ENCODE data around the gene EPN2. TPM values are rescaled to one million over a fixed set of nuclear protein-coding genes. Genes with fewer than 3 reads are reported as not detected.

The EPN2 gene
- total and polyA plus RNA-seq, 7 donors = 11.6 to 36.0 (median 25.3) TPM

DNA sequence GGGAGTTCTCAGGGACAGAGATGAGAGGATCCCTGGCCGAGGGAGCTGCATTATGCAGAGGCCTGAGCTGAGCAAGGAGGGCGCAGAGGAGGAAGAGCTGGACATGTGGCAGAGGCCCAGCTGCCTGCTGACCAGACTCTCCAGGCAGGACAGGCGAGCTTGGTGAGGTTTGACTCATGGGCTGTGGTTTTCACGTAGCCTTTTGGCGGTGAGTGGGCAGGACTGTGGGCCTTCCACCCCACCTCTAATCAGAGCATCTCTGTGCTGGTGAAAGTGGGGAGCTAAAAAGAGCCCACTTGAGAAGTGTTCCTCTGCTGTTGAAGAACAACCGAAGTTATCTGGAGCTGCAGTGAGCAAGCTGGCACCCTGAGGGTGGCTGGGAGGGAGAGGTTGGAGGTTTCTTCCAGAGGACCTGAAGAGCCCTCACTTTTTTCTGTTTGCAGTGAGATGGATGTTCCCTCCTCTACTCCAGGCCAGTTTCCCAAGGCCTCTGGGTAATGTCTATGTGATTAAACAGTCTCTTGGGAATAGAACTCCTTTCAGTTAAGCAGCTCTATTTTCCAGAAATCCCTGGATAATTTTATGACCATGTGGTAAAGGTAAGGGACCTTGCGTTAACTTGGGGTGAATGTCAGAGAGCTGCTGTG lies 11.9 kb downstream of the EPN2 start:
- WGBS, 3 donors = 67 to 85% (median 70%) methylated on average over 7 of the region's 7 CpGs
- intact Hi-C loops (cut with DNase I) = no loop called here
- H3K9me3 ChIP-seq = no peaks in the 10 kb centered on the region
- DNase-seq (peak in 1 of 2 donors; percentile 57), ATAC-seq (peak; percentile 48 to 74 (median 70))
- no peak overlapping the region for H3K4me3 ChIP-seq
- no peaks in the 10 kb centered on the region for H3K36me3 ChIP-seq (ENCODE audit: insufficient read depth in 1 of 2, low read depth in 1 of 2)
- peak overlapping the region; percentile 63 for H3K27ac ChIP-seq
- no peak for TF ChIP-seq CTCF (IDR thresholded peaks at IDR 0.05)
- H3K4me1 ChIP-seq = peaks cover 45% of the 10 kb centered on the region
- no peaks in the 10 kb centered on the region for H3K27me3 ChIP-seq (ENCODE audit: insufficient read depth in 3 of 3, low read length in 2 of 3)

- intact Hi-C loops (cut with DNase I) = no loop called here
- Histone ChIP-seq H3K27me3 (ENCODE audit: insufficient read depth in 3 of 3, low read length in 2 of 3) (no peaks in the 10 kb centered on the region), H3K4me3 (no peak overlapping the region), H3K36me3 (ENCODE audit: insufficient read depth in 1 of 2, low read depth in 1 of 2) (no peaks in the 10 kb centered on the region), H3K27ac (peak overlapping the region; percentile 63), H3K9me3 (no peaks in the 10 kb centered on the region), H3K4me1 (peaks cover 46% of the 10 kb centered on the region)
- no peak for ATAC-seq
- DNase-seq = no peak
- no peak for TF ChIP-seq CTCF (IDR thresholded peaks at IDR 0.05)
- 59 to 65% (median 65%) methylated on average over 7 of the region's 7 CpGs for WGBS, 3 donors
Observed at GRCh38 chr17:19249681-19250080, 12.5 kb downstream of the EPN2 start.

GRCh38 chr17:19250421-19251173 lies 13.4 kb downstream of the EPN2 start:
- no peak overlapping the region for H3K4me3 ChIP-seq
- TF ChIP-seq CTCF (IDR thresholded peaks at IDR 0.05) = no peak
- H3K36me3 ChIP-seq (ENCODE audit: insufficient read depth in 1 of 2, low read depth in 1 of 2) = no peaks in the 10 kb centered on the region
- intact Hi-C loops (cut with DNase I) = no loop called here
- WGBS, 3 donors = 36 to 51% (median 45%) methylated on average over 4 of the region's 4 CpGs
- peak; percentile 68 to 86 (median 77) for ATAC-seq
- H3K27me3 ChIP-seq (ENCODE audit: insufficient read depth in 3 of 3, low read length in 2 of 3) = no peaks in the 10 kb centered on the region
- H3K27ac ChIP-seq = peak overlapping the region; percentile 63
- no peaks in the 10 kb centered on the region for H3K9me3 ChIP-seq
- peaks cover 49% of the 10 kb centered on the region for H3K4me1 ChIP-seq
- peak in 1 of 2 donors; percentile 69 for DNase-seq

- 96 to 100% (median 100%) methylated on average over 1 of the region's 1 CpG for WGBS, 3 donors
- no peaks in the 10 kb centered on the region for H3K9me3 ChIP-seq
- no peaks in the 10 kb centered on the region for H3K36me3 ChIP-seq (ENCODE audit: insufficient read depth in 1 of 2, low read depth in 1 of 2)
- no peak for TF ChIP-seq CTCF (IDR thresholded peaks at IDR 0.05)
- peaks cover 36% of the 10 kb centered on the region for H3K4me1 ChIP-seq
- DNase-seq (no peak), ATAC-seq (no peak)
- no peaks in the 10 kb centered on the region for H3K27me3 ChIP-seq (ENCODE audit: insufficient read depth in 3 of 3, low read length in 2 of 3)
- H3K27ac ChIP-seq = no peak overlapping the region
- H3K4me3 ChIP-seq = no peak overlapping the region
- intact Hi-C loops (cut with DNase I) = no loop called here
Observed at GRCh38 chr17:19253112-19253511, 15.9 kb downstream of the EPN2 start.

All from psoas muscle (tissue), 8 donors.